ENCODE measurements around the gene AGFG2.

AGFG2 gene

DNA sequence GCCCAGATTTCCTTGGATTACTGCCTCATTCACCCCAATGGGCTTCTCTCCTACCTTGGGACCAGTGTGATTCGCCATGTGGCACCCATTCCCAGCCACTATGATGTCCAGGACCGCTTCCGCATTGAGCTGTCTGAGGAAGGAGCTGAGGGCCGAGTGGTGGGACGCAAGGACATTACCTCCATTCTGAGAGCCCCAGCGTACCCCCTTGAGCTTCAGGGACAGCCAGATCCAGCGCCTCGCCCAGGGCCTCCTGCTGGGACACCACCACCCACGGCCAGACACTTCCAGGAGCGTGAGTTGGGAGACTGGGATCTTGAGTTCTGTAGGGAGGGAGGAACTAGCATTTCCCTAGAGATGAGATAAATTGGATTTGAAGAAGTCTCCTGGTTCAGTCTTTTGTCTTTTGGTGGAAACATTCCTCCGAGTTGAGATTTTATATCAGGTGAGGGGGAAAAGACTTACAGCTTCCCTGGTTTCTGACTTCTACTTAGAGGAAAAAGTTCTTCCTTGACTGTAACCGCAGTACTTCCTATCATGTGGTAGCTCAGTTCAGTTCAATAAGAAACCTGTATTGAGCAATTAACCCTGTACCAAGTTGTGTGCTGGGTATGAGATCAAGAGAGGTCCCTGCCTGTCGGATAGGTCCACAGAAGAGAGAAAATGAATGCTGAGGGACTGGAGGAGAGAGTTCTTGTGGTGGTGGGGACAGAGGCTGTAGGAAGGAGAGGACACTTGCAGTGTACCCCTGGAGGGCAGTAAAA is 74.6 kb downstream of the AGFG2 start:
- DNase-seq (ENCODE audit: low read depth), result no peak

DNA sequence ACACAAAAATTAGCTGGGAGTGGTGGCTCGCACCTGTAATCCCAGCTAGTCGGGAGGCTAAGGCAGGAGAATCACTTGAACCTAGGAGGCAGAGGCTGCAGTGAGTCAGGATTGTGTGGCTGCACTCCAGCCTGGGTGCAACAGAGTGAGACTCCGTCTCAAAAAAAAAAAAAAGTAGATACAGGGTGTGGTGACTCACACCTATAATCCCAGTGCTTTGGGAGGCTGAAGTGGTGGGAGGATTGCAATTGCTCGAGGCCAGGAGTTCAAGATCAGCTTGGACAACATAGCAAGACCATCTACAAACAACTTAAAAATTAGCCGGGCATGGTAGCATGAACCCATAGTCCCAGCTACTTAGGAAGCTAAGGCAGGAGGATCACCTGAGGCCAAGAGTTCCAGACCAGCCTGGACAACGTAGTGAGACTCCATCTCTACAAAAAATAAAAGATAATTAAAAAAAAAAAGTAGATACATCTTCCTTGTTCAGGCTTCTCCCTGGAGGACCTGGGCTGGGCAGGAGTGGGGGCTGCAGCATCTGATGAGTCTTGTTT is 75.4 kb downstream of the AGFG2 start:
- no peak for DNase-seq (ENCODE audit: low read depth)
